ENCODE results near the gene CCDC15.
"Not testable (repeated sequence)": the region's sequence is repeated elsewhere in the genome, so short reads cannot be mapped to it uniquely, and the experiment has no call there.

The CCDC15 gene

GRCh38 chr11:125084761-125085231, 130.8 kb downstream of the CCDC15 start:
- Histone ChIP-seq H3K36me3 (ENCODE audit: control insufficient read depth in 5 of 5, insufficient read depth in 5 of 5, low read length in 5 of 5) (peaks cover 0 to 40% (median 6%) of the 10 kb centered on the region in 5 donors), H3K27ac (ENCODE audit: low read depth, low read length) (no peak overlapping the region), H3K4me3 (ENCODE audit: low read depth in 1 of 5, low read length in 5 of 5) (no peak overlapping the region), H3K9me3 (ENCODE audit: control insufficient read depth in 5 of 5, low read length in 5 of 5) (no peaks in the 10 kb centered on the region), H3K27me3 (ENCODE audit: control insufficient read depth in 5 of 5, insufficient read depth in 4 of 5, low read length in 5 of 5) (peaks cover 0 to 9% (median 6%) of the 10 kb centered on the region in 5 donors), H3K9ac (ENCODE audit: low read length in 5 of 5) (no peak overlapping the region), H3K4me1 (ENCODE audit: control insufficient read depth in 5 of 5, insufficient read depth in 5 of 5, low read length in 5 of 5) (peaks cover 0 to 8% (median 0%) of the 10 kb centered on the region in 5 donors)

- Histone ChIP-seq H3K4me1 (ENCODE audit: control insufficient read depth in 5 of 5, insufficient read depth in 5 of 5, low read length in 5 of 5) (peaks cover 0 to 8% (median 0%) of the 10 kb centered on the region in 5 donors), H3K4me3 (ENCODE audit: low read depth in 1 of 5, low read length in 5 of 5) (no peak overlapping the region), H3K36me3 (ENCODE audit: control insufficient read depth in 5 of 5, insufficient read depth in 5 of 5, low read length in 5 of 5) (peaks cover 0 to 40% (median 3%) of the 10 kb centered on the region in 5 donors), H3K27me3 (ENCODE audit: control insufficient read depth in 5 of 5, insufficient read depth in 4 of 5, low read length in 5 of 5) (peaks cover 0 to 9% (median 6%) of the 10 kb centered on the region in 5 donors), H3K9me3 (ENCODE audit: control insufficient read depth in 5 of 5, low read length in 5 of 5) (no peaks in the 10 kb centered on the region), H3K9ac (ENCODE audit: low read length in 5 of 5) (no peak overlapping the region), H3K27ac (ENCODE audit: low read depth, low read length) (no peak overlapping the region)
Measured at GRCh38 chr11:125085301-125086081, 131.5 kb downstream of the CCDC15 start.

GRCh38 chr11:125086633-125087296, 132.8 kb downstream of the CCDC15 start:
- peak overlapping the region in 1 of 5 donors; percentile 2 for H3K9ac ChIP-seq (ENCODE audit: low read length in 5 of 5)
- peaks cover 0 to 9% (median 6%) of the 10 kb centered on the region in 5 donors for H3K27me3 ChIP-seq (ENCODE audit: control insufficient read depth in 5 of 5, insufficient read depth in 4 of 5, low read length in 5 of 5)
- H3K9me3 ChIP-seq (ENCODE audit: control insufficient read depth in 5 of 5, low read length in 5 of 5), result no peaks in the 10 kb centered on the region
- peaks cover 0 to 37% (median 3%) of the 10 kb centered on the region in 5 donors for H3K36me3 ChIP-seq (ENCODE audit: control insufficient read depth in 5 of 5, insufficient read depth in 5 of 5, low read length in 5 of 5)
- peaks cover 0 to 17% (median 7%) of the 10 kb centered on the region in 5 donors for H3K4me1 ChIP-seq (ENCODE audit: control insufficient read depth in 5 of 5, insufficient read depth in 5 of 5, low read length in 5 of 5)
- no peak overlapping the region for H3K27ac ChIP-seq (ENCODE audit: low read depth, low read length)
- H3K4me3 ChIP-seq (ENCODE audit: low read depth in 1 of 5, low read length in 5 of 5), result no peak overlapping the region

GRCh38 chr11:125088123-125088522, 134.1 kb downstream of the CCDC15 start:
- H3K9ac ChIP-seq (ENCODE audit: low read length in 5 of 5), result no peak overlapping the region
- no peak overlapping the region for H3K27ac ChIP-seq (ENCODE audit: low read depth, low read length)
- H3K4me1 ChIP-seq (ENCODE audit: control insufficient read depth in 5 of 5, insufficient read depth in 5 of 5, low read length in 5 of 5), result peaks cover 0 to 16% (median 8%) of the 10 kb centered on the region in 5 donors
- no peaks in the 10 kb centered on the region for H3K9me3 ChIP-seq (ENCODE audit: control insufficient read depth in 5 of 5, low read length in 5 of 5)
- peaks cover 0 to 9% (median 6%) of the 10 kb centered on the region in 5 donors for H3K27me3 ChIP-seq (ENCODE audit: control insufficient read depth in 5 of 5, insufficient read depth in 4 of 5, low read length in 5 of 5)
- H3K36me3 ChIP-seq (ENCODE audit: control insufficient read depth in 5 of 5, insufficient read depth in 5 of 5, low read length in 5 of 5), result peaks cover 0 to 33% (median 3%) of the 10 kb centered on the region in 5 donors
- no peak overlapping the region for H3K4me3 ChIP-seq (ENCODE audit: low read depth in 1 of 5, low read length in 5 of 5)

- Histone ChIP-seq H3K9ac (ENCODE audit: low read length in 5 of 5) (no peak overlapping the region), H3K27ac (ENCODE audit: low read depth, low read length) (no peak overlapping the region), H3K4me1 (ENCODE audit: control insufficient read depth in 5 of 5, insufficient read depth in 5 of 5, low read length in 5 of 5) (peaks cover 0 to 14% (median 8%) of the 10 kb centered on the region in 5 donors), H3K36me3 (ENCODE audit: control insufficient read depth in 5 of 5, insufficient read depth in 5 of 5, low read length in 5 of 5) (peaks cover 0 to 26% (median 0%) of the 10 kb centered on the region in 5 donors), H3K9me3 (ENCODE audit: control insufficient read depth in 5 of 5, low read length in 5 of 5) (no peaks in the 10 kb centered on the region), H3K27me3 (ENCODE audit: control insufficient read depth in 5 of 5, insufficient read depth in 4 of 5, low read length in 5 of 5) (peaks cover 0 to 9% (median 2%) of the 10 kb centered on the region in 5 donors), H3K4me3 (ENCODE audit: low read depth in 1 of 5, low read length in 5 of 5) (no peak overlapping the region)
Measured at GRCh38 chr11:125088576-125089455, 134.8 kb downstream of the CCDC15 start.

- H3K4me1 ChIP-seq (ENCODE audit: control insufficient read depth in 5 of 5, insufficient read depth in 5 of 5, low read length in 5 of 5), result peaks cover 0 to 14% (median 8%) of the 10 kb centered on the region in 5 donors
- H3K36me3 ChIP-seq (ENCODE audit: control insufficient read depth in 5 of 5, insufficient read depth in 5 of 5, low read length in 5 of 5), result peaks cover 0 to 20% (median under 1%) of the 10 kb centered on the region in 5 donors
- H3K27ac ChIP-seq (ENCODE audit: low read depth, low read length); H3K27me3 ChIP-seq (ENCODE audit: control insufficient read depth in 5 of 5, insufficient read depth in 4 of 5, low read length in 5 of 5); H3K9me3 ChIP-seq (ENCODE audit: control insufficient read depth in 5 of 5, low read length in 5 of 5); H3K9ac ChIP-seq (ENCODE audit: low read length in 5 of 5); H3K4me3 ChIP-seq (ENCODE audit: low read depth in 1 of 5, low read length in 5 of 5): not testable (repeated sequence)
Measured at GRCh38 chr11:125089481-125089880, 135.5 kb downstream of the CCDC15 start.

GRCh38 chr11:125090151-125090550, 136.1 kb downstream of the CCDC15 start:
- peaks cover 0 to 14% (median 8%) of the 10 kb centered on the region in 5 donors for H3K4me1 ChIP-seq (ENCODE audit: control insufficient read depth in 5 of 5, insufficient read depth in 5 of 5, low read length in 5 of 5)
- not testable (repeated sequence) for H3K4me3 ChIP-seq (ENCODE audit: low read depth in 1 of 5, low read length in 5 of 5)
- peaks cover 0 to 14% (median 4%) of the 10 kb centered on the region in 5 donors for H3K36me3 ChIP-seq (ENCODE audit: control insufficient read depth in 5 of 5, insufficient read depth in 5 of 5, low read length in 5 of 5)

GRCh38 chr11:125090816-125091215, 136.8 kb downstream of the CCDC15 start:
- H3K9ac ChIP-seq (ENCODE audit: low read length in 5 of 5), result no peak overlapping the region
- no peak overlapping the region for H3K27ac ChIP-seq (ENCODE audit: low read depth, low read length)
- no peaks in the 10 kb centered on the region for H3K27me3 ChIP-seq (ENCODE audit: control insufficient read depth in 5 of 5, insufficient read depth in 4 of 5, low read length in 5 of 5)
- no peaks in the 10 kb centered on the region for H3K9me3 ChIP-seq (ENCODE audit: control insufficient read depth in 5 of 5, low read length in 5 of 5)
- H3K4me1 ChIP-seq (ENCODE audit: control insufficient read depth in 5 of 5, insufficient read depth in 5 of 5, low read length in 5 of 5), result peaks cover 0 to 14% (median 8%) of the 10 kb centered on the region in 5 donors
- peaks cover 0 to 12% (median 5%) of the 10 kb centered on the region in 5 donors for H3K36me3 ChIP-seq (ENCODE audit: control insufficient read depth in 5 of 5, insufficient read depth in 5 of 5, low read length in 5 of 5)
- no peak overlapping the region for H3K4me3 ChIP-seq (ENCODE audit: low read depth in 1 of 5, low read length in 5 of 5)

More at GRCh38 chr11:125090151-125090550, 136.1 kb downstream of the CCDC15 start:
- H3K27ac ChIP-seq (ENCODE audit: low read depth, low read length); H3K9me3 ChIP-seq (ENCODE audit: control insufficient read depth in 5 of 5, low read length in 5 of 5); H3K27me3 ChIP-seq (ENCODE audit: control insufficient read depth in 5 of 5, insufficient read depth in 4 of 5, low read length in 5 of 5); H3K9ac ChIP-seq (ENCODE audit: low read length in 5 of 5): not testable (repeated sequence)

Measured in subcutaneous abdominal adipose tissue (tissue), 5 donors.